OCI-LY3 (cell line): Measurements from ENCODE around the gene SLC25A6.

ENCODE experiments used
- CTCF ChIP-seq: fragments of 200-600, 300-600 bp; sonication (generic); IDR thresholded peaks from 2 replicates; pipeline ENCODE4 v1.5.1; 2014; ENCODE audit warnings: antibody characterized with exemption, low read length, low read depth
- EZH2phosphoT487 ChIP-seq: fragments of 200-600 bp; shearing (Covaris generic); IDR thresholded peaks from 2 replicates; pipeline ENCODE4 v1.6.1; 2018; ENCODE audit warnings: antibody characterized with exemption, mixed run types, low read depth

- TF ChIP-seq CTCF, result no peak
- TF ChIP-seq EZH2phosphoT487, result no peak
Measured at GRCh38 chrX:1388651-1389050, 3.3 kb downstream of the SLC25A6 start.
